GM21515 (cell line): Measurements from ENCODE around the gene IQCE.
"Not testable (repeated sequence)": the region's sequence is repeated elsewhere in the genome, so short reads cannot be mapped to it uniquely, and the experiment has no call there.

ENCODE experiments used
- ATAC-seq: cut with Tn5 transposase; IDR thresholded peaks from one replicate; pipeline ENCODE4 v1.9.1; 2021; ENCODE audit not compliant: unreplicated experiment

Gene IQCE

GRCh38 chr7:2531796-2532110, 27.0 kb upstream of the IQCE start:
- ATAC-seq: not testable (repeated sequence)

GRCh38 chr7:2532199-2532772, 26.5 kb upstream of the IQCE start:
- not testable (repeated sequence) for ATAC-seq

GRCh38 chr7:2532816-2533215, 26.0 kb upstream of the IQCE start:
- ATAC-seq: not testable (repeated sequence)

GRCh38 chr7:2533566-2533965, 25.2 kb upstream of the IQCE start:
- ATAC-seq: not testable (repeated sequence)

- not testable (repeated sequence) for ATAC-seq
Measured at GRCh38 chr7:2534214-2534613, 24.6 kb upstream of the IQCE start.

GRCh38 chr7:2535872-2536627, 22.7 kb upstream of the IQCE start:
- not testable (repeated sequence) for ATAC-seq

GRCh38 chr7:2537981-2538851, 20.6 kb upstream of the IQCE start:
- no peak for ATAC-seq

GRCh38 chr7:2539031-2539911, 19.5 kb upstream of the IQCE start:
- no peak for ATAC-seq

GRCh38 chr7:2540133-2540532, 18.6 kb upstream of the IQCE start:
- no peak for ATAC-seq

- no peak for ATAC-seq
Measured at GRCh38 chr7:2540641-2541051, 18.1 kb upstream of the IQCE start.

- no peak for ATAC-seq
Measured at GRCh38 chr7:2541291-2542010, 17.3 kb upstream of the IQCE start.

- no peak for ATAC-seq
Measured at GRCh38 chr7:2542011-2542915, 16.5 kb upstream of the IQCE start.

GRCh38 chr7:2542916-2543871, 15.6 kb upstream of the IQCE start:
- no peak for ATAC-seq

GRCh38 chr7:2544541-2545188, 14.1 kb upstream of the IQCE start:
- no peak for ATAC-seq

GRCh38 chr7:2545746-2546425, 12.9 kb upstream of the IQCE start:
- ATAC-seq: no peak

GRCh38 chr7:2546776-2547586, 11.8 kb upstream of the IQCE start:
- no peak for ATAC-seq
